ENCODE measurements around the gene CDC42EP5. TPM values are rescaled to one million over a fixed set of nuclear protein-coding genes. Genes with fewer than 3 reads are reported as not detected.

The CDC42EP5 gene
- polyA plus RNA-seq, 3 donors: not detected

DNA sequence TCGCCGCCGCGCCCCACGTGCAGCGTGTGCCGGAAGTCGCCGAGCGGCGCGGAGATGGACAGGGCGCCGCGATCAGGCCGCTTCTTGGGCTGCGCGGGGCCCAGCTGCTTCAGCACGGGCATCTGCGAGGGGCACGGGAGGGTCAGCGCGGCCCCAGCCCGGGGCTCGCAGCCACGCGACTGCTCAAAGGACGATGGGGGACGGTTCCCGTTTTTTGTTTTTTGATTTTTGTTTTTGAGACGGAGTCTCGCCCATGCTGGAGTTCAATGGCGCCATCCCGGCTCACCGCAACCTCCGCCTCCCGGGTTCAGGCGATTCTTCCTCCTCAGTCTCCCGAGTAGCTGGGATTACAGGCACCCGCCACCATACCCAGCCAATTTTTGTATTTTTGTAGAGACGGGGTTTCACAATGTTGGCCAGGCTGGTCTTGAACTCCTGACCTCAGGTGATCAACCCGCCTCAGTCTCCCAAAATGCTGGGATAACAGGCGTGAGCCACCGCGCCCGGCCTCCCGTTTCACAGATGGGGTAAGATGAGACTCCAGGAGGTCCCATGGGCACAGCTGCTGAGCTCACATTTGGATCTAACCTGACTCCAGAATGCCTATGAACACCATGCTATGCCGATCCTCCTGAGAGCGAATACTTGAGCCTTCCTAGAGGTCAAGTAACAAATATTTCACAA, 7.5 kb downstream of the CDC42EP5 start:
- Mint-ChIP-seq H3K36me3 (peaks cover 15 to 16% of the 10 kb centered on the region in 2 donors), H3K4me3 (peak overlapping the region; percentile 50 to 75), H3K4me1 (peaks cover 29% of the 10 kb centered on the region), H3K27me3 (ENCODE audit: low read depth in 3 of 3) (peaks cover 37 to 53% (median 47%) of the 10 kb centered on the region in 3 donors), H3K27ac (no peak overlapping the region), H3K9me3 (peaks cover 3 to 22% (median 15%) of the 10 kb centered on the region in 7 donors)
- H2AFZ ChIP-seq (ENCODE audit: insufficient read depth, low read depth, low read length, poor library complexity, severe bottlenecking): no peak overlapping the region
- WGBS (ENCODE audit: insufficient coverage): 75% methylated on average over 39 of the region's 49 CpGs
- H3K4me1 ChIP-seq (ENCODE audit: control insufficient read depth in 1 of 2, insufficient read depth in 2 of 2, low read length in 2 of 2): peaks cover 33 to 42% of the 10 kb centered on the region in 2 donors
- no peak overlapping the region for H3K9ac ChIP-seq (ENCODE audit: insufficient read depth, low read length, poor library complexity, severe bottlenecking)
- H3K4me3 ChIP-seq (replicated peaks in 1 of 3; ENCODE audit: low read depth in 2 of 3, low read length in 3 of 3): no peak overlapping the region
- intact Hi-C loops (cut with micrococcal nuclease): no loop called here
- TF ChIP-seq, protein P1, sequence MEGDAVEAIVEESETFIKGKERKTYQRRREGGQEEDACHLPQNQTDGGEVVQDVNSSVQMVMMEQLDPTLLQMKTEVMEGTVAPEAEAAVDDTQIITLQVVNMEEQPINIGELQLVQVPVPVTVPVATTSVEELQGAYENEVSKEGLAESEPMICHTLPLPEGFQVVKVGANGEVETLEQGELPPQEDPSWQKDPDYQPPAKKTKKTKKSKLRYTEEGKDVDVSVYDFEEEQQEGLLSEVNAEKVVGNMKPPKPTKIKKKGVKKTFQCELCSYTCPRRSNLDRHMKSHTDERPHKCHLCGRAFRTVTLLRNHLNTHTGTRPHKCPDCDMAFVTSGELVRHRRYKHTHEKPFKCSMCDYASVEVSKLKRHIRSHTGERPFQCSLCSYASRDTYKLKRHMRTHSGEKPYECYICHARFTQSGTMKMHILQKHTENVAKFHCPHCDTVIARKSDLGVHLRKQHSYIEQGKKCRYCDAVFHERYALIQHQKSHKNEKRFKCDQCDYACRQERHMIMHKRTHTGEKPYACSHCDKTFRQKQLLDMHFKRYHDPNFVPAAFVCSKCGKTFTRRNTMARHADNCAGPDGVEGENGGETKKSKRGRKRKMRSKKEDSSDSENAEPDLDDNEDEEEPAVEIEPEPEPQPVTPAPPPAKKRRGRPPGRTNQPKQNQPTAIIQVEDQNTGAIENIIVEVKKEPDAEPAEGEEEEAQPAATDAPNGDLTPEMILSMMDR (IDR thresholded peaks at IDR 0.05): no peak
- H3K36me3 ChIP-seq (replicated peaks in 1 of 2; ENCODE audit: control insufficient read depth in 1 of 2, insufficient read depth in 2 of 2, low read length in 2 of 2): peaks cover 17% of the 10 kb centered on the region in 2 donors
- H4K20me1 ChIP-seq (ENCODE audit: insufficient read depth, low read length): peaks cover 24% of the 10 kb centered on the region
- no peak for DNase-seq
- H3K9me3 ChIP-seq (replicated peaks in 1 of 2; ENCODE audit: control insufficient read depth in 1 of 2, insufficient read depth in 1 of 2, low read length in 2 of 2): peaks cover 3% of the 10 kb centered on the region in 2 donors
- peaks cover 14 to 44% of the 10 kb centered on the region in 2 donors for H3K27me3 ChIP-seq (ENCODE audit: control insufficient read depth in 2 of 2, insufficient read depth in 2 of 2, low read length in 2 of 2)
- H3K79me2 ChIP-seq (ENCODE audit: insufficient read depth, low read length): peaks cover 12% of the 10 kb centered on the region
- peak overlapping the region; percentile 94 for H3K4me2 ChIP-seq (replicated peaks; ENCODE audit: extremely low read depth, low read length, poor library complexity, severe bottlenecking)
- no peak overlapping the region for H3K27ac ChIP-seq (ENCODE audit: low read depth in 1 of 2, low read length in 2 of 2)

DNA sequence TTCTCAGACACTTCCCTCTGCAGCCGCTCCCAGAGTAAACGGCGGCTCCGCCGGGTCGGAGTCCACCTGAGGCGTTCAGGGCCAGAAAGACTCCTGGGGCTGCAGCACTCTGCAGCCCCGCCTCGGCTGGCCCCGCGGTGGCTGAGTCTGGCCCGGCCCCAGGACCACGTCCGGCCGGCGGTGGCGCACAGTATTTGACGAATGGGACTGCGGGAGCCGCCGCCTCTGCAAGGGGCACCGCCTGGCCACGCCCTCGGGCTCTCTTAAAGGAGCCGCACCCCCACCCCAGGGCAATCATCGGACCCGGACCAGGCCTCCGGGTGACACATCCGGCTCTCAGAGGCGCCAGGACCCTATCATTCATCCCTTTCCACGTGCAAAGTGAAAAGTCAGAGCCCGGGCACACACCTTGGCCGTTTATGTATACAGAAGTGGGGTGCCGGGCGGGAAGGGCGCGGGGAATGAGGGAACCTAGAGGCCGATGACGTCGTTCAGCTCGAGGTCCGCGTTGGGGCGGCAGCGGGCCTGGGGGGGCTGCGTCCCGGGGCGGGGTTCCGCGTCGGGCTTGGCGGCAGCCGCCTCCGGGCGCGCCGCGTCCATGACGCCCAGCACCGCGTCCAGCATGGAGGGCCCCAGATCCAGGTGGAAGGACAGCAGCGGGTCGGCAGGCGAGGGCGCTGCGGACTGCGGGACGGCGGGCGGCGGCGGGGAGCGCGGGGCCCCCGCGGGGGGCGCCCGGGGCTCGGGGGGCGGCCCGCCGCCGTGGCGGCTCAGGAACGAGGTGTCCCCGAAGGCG, 8.3 kb downstream of the CDC42EP5 start:
- peaks cover 29 to 45% (median 40%) of the 10 kb centered on the region in 3 donors for H3K27me3 Mint-ChIP-seq (ENCODE audit: low read depth in 3 of 3)
- TF ChIP-seq, protein P1 (IDR thresholded peaks at IDR 0.05): no peak

More for the DNA sequence above, 8.3 kb downstream of the CDC42EP5 start:
- H3K4me1 ChIP-seq (ENCODE audit: control insufficient read depth in 1 of 2, insufficient read depth in 2 of 2, low read length in 2 of 2): peaks cover 33 to 42% of the 10 kb centered on the region in 2 donors
- H3K27ac Mint-ChIP-seq: peak overlapping the region; percentile 94 to 98 (median 96)
- H3K27me3 ChIP-seq (ENCODE audit: control insufficient read depth in 2 of 2, insufficient read depth in 2 of 2, low read length in 2 of 2): peaks cover 7 to 37% of the 10 kb centered on the region in 2 donors
- H3K79me2 ChIP-seq (ENCODE audit: insufficient read depth, low read length): peaks cover 12% of the 10 kb centered on the region
- H4K20me1 ChIP-seq (ENCODE audit: insufficient read depth, low read length): peaks cover 30% of the 10 kb centered on the region
- peak overlapping the region; percentile 85 to 92 for H3K4me3 Mint-ChIP-seq
- DNase-seq: peak; percentile 62 to 70 (median 67)
- peaks cover 23% of the 10 kb centered on the region in 2 donors for H3K36me3 ChIP-seq (replicated peaks in 1 of 2; ENCODE audit: control insufficient read depth in 1 of 2, insufficient read depth in 2 of 2, low read length in 2 of 2)
- H3K9me3 Mint-ChIP-seq: peaks cover 0 to 17% (median 9%) of the 10 kb centered on the region in 7 donors
- intact Hi-C loops (cut with micrococcal nuclease): no loop called here
- peaks cover 28% of the 10 kb centered on the region for H3K4me1 Mint-ChIP-seq
- WGBS (ENCODE audit: insufficient coverage): 4% methylated on average over 77 of the region's 87 CpGs
- H2AFZ ChIP-seq (ENCODE audit: insufficient read depth, low read depth, low read length, poor library complexity, severe bottlenecking): peak overlapping the region; percentile 83
- H3K9ac ChIP-seq (ENCODE audit: insufficient read depth, low read length, poor library complexity, severe bottlenecking): peak overlapping the region; percentile 62
- peaks cover 0 to 3% of the 10 kb centered on the region in 2 donors for H3K9me3 ChIP-seq (replicated peaks in 1 of 2; ENCODE audit: control insufficient read depth in 1 of 2, insufficient read depth in 1 of 2, low read length in 2 of 2)
- peak overlapping the region; percentile 47 to 89 (median 66) for H3K4me3 ChIP-seq (replicated peaks in 1 of 3; ENCODE audit: low read depth in 2 of 3, low read length in 3 of 3)
- peaks cover 14 to 20% of the 10 kb centered on the region in 2 donors for H3K36me3 Mint-ChIP-seq
- H3K27ac ChIP-seq (ENCODE audit: low read depth in 1 of 2, low read length in 2 of 2): peak overlapping the region; percentile 83 to 87
- H3K4me2 ChIP-seq (replicated peaks; ENCODE audit: extremely low read depth, low read length, poor library complexity, severe bottlenecking): peak overlapping the region; percentile 94

Data from CD14-positive monocyte (primary cell).